PC-3 (cell line): Measurements from ENCODE around the gene CELF2. TPM values are rescaled to one million over a fixed set of nuclear protein-coding genes. Genes with fewer than 3 reads are reported as not detected.

Experiments
- ATAC-seq: fragments of 200-7000 bp; cut with Tn5 transposase; 2 replicates; pipeline ENCODE4 v1.9.1; 2020; ENCODE audit warnings: mild to moderate bottlenecking, moderate library complexity
- BruUV-seq: library from RNA; stranded (reverse); fragments of 400-500 nt; replicated peaks from 2 replicates; lab custom pipeline; 2021; lab: Mats Ljungman, UMichigan
- CTCF ChIA-PET: fragments of 300-600 bp; sonication (Branson Sonifier 250); formaldehyde crosslinking; loops from one replicate; lab custom pipeline; 2022; ENCODE audit warnings: antibody characterized with exemption; lab: Charles Lee
- POLR2A ChIA-PET: fragments of 300-600 bp; sonication (Branson Sonifier 250); formaldehyde crosslinking; loops from one replicate; lab custom pipeline; 2022; ENCODE audit warnings: antibody characterized with exemption; ENCODE audit not compliant: unreplicated experiment; lab: Charles Lee
- DNase-seq: peaks from one replicate; pipeline ENCODE4 v3.0.0-alpha.2; 2015
- H2AFZ ChIP-seq: fragments of 300-600 bp; sonication (generic); 2 replicates; pipeline ENCODE4 v1.6.0; 2016; ENCODE audit warnings: antibody characterized with exemption, low read length
- H3F3A ChIP-seq: fragments of 300-600 bp; sonication (generic); one replicate; pipeline ENCODE4 v1.6.0; 2017; ENCODE audit warnings: antibody characterized with exemption, low read length, control low read depth, mild to moderate bottlenecking; ENCODE audit not compliant: unreplicated experiment
- H3K27ac ChIP-seq: fragments of 300-600 bp; sonication (generic); 2 replicates; pipeline ENCODE4 v1.5.1; 2016; ENCODE audit warnings: mild to moderate bottlenecking, low read length
- H3K27me3 ChIP-seq: fragments of 300-600 bp; sonication (generic); 2 replicates; pipeline ENCODE4 v1.6.1; 2016; ENCODE audit warnings: low read length, mixed read lengths
- H3K36me3 ChIP-seq: fragments of 300-600 bp; sonication (generic); 2 replicates; pipeline ENCODE4 v1.6.1; 2016; ENCODE audit warnings: low read depth, mixed run types, low read length, mixed read lengths
- H3K4me1 ChIP-seq: fragments of 300-600 bp; sonication (generic); 2 replicates; pipeline ENCODE4 v1.5.1; 2016; ENCODE audit warnings: low read length; ENCODE audit not compliant: insufficient read depth
- H3K4me2 ChIP-seq: fragments of 300-600 bp; sonication (generic); 2 replicates; pipeline ENCODE4 v1.6.0; 2016; ENCODE audit warnings: low read length
- H3K4me3 ChIP-seq: fragments of 300-600 bp; sonication (generic); 2 replicates; pipeline ENCODE4 v1.5.1; 2016; ENCODE audit warnings: mild to moderate bottlenecking, low read length, mixed read lengths
- H3K79me2 ChIP-seq: fragments of 300-600 bp; sonication (generic); 2 replicates; pipeline ENCODE4 v1.6.1; 2017; ENCODE audit warnings: low read length, mixed read lengths
- H3K9ac ChIP-seq: fragments of 300-600 bp; sonication (generic); 2 replicates; pipeline ENCODE4 v1.6.0; 2016; ENCODE audit warnings: mild to moderate bottlenecking, low read length
- H3K9me2 ChIP-seq: fragments of 300-600 bp; sonication (generic); replicated peaks from 2 replicates; pipeline ENCODE4 v1.6.1; 2016; ENCODE audit warnings: mixed run types, low read length, mixed read lengths
- H3K9me3 ChIP-seq: fragments of 300-600 bp; sonication (generic); 2 replicates; pipeline ENCODE4 v1.6.1; 2016; ENCODE audit warnings: low read length, mixed read lengths
- H4K20me1 ChIP-seq: fragments of 300-600 bp; sonication (generic); 2 replicates; pipeline ENCODE4 v1.6.1; 2016; ENCODE audit warnings: low read length, mixed read lengths
- EZH2 ChIP-seq: fragments of 300-600 bp; sonication (generic); IDR thresholded peaks from one replicate; pipeline ENCODE4 v1.6.1; 2017; ENCODE audit warnings: antibody characterized with exemption, mild to moderate bottlenecking, low read length; ENCODE audit not compliant: unreplicated experiment
- EZH2phosphoT487 ChIP-seq: fragments of 300-600 bp; sonication (generic); IDR thresholded peaks from 2 replicates; pipeline ENCODE4 v1.6.1; 2018; ENCODE audit warnings: mild to moderate bottlenecking, antibody characterized with exemption, low read length, borderline replicate concordance
- intact Hi-C: fragments of 100-400 bp; cut with micrococcal nuclease; formaldehyde crosslinking; loops from 2 replicates; pipeline ENCODE4 v1.9.0; 2023
- total RNA-seq: library from RNA; depleted of rRNA; stranded (reverse); fragments of >200 nt; gene quantifications from 2 replicates; pipeline ENCODE4 v1.2.3, GENCODE V29; 2014
- TF ChIP-seq, protein P1 (sequence below): fragments of 300-600 bp; sonication (generic); conservative IDR thresholded peaks from 2 replicates; pipeline ENCODE4 v1.5.1; 2017; ENCODE audit warnings: antibody characterized with exemption, low read depth, mild to moderate bottlenecking, low read length

CELF2 gene
- total RNA-seq, 1 experiment from 2014 or later: not detected

DNA sequence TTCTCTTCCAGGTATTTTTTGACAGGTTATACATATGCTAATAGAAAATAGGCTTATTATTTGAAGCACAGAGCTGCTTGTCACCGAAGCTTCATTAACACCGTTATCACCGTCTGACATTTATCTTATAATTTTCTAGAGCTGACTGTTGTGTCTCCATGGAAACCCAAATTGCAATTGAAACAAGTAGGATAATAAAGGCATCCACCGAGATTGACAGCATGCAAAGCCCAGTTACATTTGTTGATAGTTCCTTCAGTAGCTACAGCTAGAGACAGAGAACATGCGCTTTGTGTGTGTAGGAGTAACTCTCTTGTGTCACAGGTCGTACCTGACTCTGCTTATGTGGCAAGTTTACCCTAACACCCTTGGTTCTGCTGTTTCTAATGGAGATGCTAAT lies 135.6 kb downstream of the CELF2 start:
- H3K9me3 ChIP-seq: no peaks in the 10 kb centered on the region
- no peak for DNase-seq
- TF ChIP-seq EZH2 (no peak), EZH2phosphoT487 (no peak)
- TF ChIP-seq, protein P1, sequence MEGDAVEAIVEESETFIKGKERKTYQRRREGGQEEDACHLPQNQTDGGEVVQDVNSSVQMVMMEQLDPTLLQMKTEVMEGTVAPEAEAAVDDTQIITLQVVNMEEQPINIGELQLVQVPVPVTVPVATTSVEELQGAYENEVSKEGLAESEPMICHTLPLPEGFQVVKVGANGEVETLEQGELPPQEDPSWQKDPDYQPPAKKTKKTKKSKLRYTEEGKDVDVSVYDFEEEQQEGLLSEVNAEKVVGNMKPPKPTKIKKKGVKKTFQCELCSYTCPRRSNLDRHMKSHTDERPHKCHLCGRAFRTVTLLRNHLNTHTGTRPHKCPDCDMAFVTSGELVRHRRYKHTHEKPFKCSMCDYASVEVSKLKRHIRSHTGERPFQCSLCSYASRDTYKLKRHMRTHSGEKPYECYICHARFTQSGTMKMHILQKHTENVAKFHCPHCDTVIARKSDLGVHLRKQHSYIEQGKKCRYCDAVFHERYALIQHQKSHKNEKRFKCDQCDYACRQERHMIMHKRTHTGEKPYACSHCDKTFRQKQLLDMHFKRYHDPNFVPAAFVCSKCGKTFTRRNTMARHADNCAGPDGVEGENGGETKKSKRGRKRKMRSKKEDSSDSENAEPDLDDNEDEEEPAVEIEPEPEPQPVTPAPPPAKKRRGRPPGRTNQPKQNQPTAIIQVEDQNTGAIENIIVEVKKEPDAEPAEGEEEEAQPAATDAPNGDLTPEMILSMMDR: no peak
- no peak overlapping the region for H3K27ac ChIP-seq
- ChIA-PET POLR2A (no interaction called here), CTCF (no interaction called here)
- H3K9me2 ChIP-seq: no peaks in the 10 kb centered on the region
- no peak overlapping the region for H3K4me2 ChIP-seq
- H3K79me2 ChIP-seq: no peaks in the 10 kb centered on the region
- no peak overlapping the region for H3K9ac ChIP-seq
- H3K36me3 ChIP-seq: no peaks in the 10 kb centered on the region
- H2AFZ ChIP-seq: no peak overlapping the region
- H3K4me3 ChIP-seq: no peak overlapping the region
- intact Hi-C loops: no loop called here
- H3K27me3 ChIP-seq: no peaks in the 10 kb centered on the region
- no TSS peak for BruUV-seq
- no peaks in the 10 kb centered on the region for H3F3A ChIP-seq
- H3K4me1 ChIP-seq: no peaks in the 10 kb centered on the region
- ATAC-seq: no peak
- H4K20me1 ChIP-seq: no peaks in the 10 kb centered on the region

DNA sequence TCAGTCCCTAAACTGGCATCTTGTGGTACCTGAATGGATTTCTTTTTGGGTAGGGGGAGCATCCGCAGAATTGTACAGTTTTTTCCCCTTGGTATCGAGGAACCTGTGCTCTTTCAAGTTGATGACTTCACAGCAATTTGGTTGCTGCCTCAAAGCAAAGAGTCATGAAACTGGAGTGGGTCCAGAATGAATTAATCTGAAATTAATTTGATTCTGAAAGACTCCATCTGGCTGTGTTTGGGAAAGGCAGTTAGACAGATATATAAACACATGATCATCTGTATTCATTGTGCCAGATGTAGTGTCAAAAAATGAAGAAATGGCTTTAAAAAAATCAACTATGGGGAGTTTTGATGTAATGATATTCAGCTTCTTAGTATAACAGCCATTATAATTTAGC lies 136.1 kb downstream of the CELF2 start:
- Histone ChIP-seq H3K79me2 (no peaks in the 10 kb centered on the region), H3K9me2 (no peaks in the 10 kb centered on the region), H4K20me1 (no peaks in the 10 kb centered on the region), H3K9ac (no peak overlapping the region), H3K27ac (no peak overlapping the region), H3K36me3 (no peaks in the 10 kb centered on the region), H3K4me1 (no peaks in the 10 kb centered on the region), H3K27me3 (no peaks in the 10 kb centered on the region), H3K4me3 (no peak overlapping the region), H3K9me3 (no peaks in the 10 kb centered on the region), H3K4me2 (no peak overlapping the region), H2AFZ (no peak overlapping the region), H3F3A (no peaks in the 10 kb centered on the region)
- POLR2A ChIA-PET: no interaction called here
- BruUV-seq: no TSS peak
- CTCF ChIA-PET: no interaction called here
- intact Hi-C loops: no loop called here
- no peak for DNase-seq
- no peak for ATAC-seq
- no peak for TF ChIP-seq EZH2phosphoT487
- no peak for TF ChIP-seq EZH2
- TF ChIP-seq, protein P1: no peak

DNA sequence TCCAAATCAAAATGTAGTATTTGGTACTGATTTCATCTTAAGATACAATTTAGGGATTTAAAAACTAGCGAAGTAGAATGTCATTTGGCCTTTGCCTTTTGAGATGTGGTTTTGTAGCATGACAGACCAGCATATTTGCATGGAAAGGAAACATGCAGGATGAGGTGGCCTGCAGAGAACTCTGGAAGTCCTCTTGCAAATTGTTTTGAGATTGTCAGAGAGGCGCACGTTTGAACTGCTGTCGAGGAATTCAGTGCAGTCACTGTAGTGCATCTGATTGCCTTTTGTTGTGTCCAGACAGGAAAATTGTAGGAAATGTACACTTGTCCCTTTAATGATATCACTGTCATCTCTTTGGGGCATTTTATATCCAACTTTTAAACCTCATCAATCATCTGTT lies 136.7 kb downstream of the CELF2 start:
- Histone ChIP-seq H3K27me3 (no peaks in the 10 kb centered on the region), H3K9me3 (no peaks in the 10 kb centered on the region), H2AFZ (no peak overlapping the region), H3K4me3 (no peak overlapping the region), H3K9ac (no peak overlapping the region), H3K27ac (no peak overlapping the region), H4K20me1 (no peaks in the 10 kb centered on the region), H3K79me2 (no peaks in the 10 kb centered on the region), H3K4me1 (no peaks in the 10 kb centered on the region), H3K4me2 (no peak overlapping the region), H3K36me3 (no peaks in the 10 kb centered on the region), H3F3A (no peaks in the 10 kb centered on the region), H3K9me2 (no peaks in the 10 kb centered on the region)
- no peak for ATAC-seq
- CTCF ChIA-PET: no interaction called here
- BruUV-seq: no TSS peak
- no peak for DNase-seq
- POLR2A ChIA-PET: no interaction called here
- TF ChIP-seq EZH2 (no peak), EZH2phosphoT487 (no peak)
- TF ChIP-seq, protein P1: no peak
- intact Hi-C loops: no loop called here
